Left colon (tissue), 2 donors: ENCODE results near the gene ERC1. TPM values are rescaled to one million over a fixed set of nuclear protein-coding genes. Genes with fewer than 3 reads are reported as not detected.
"Not testable (repeated sequence)": the region's sequence is repeated elsewhere in the genome, so short reads cannot be mapped to it uniquely, and the experiment has no call there.

Experiments used
- ATAC-seq: fragments of 200-7000 bp; cut with Tn5 transposase; one replicate; pipeline ENCODE4 v1.9.1; 2020; ENCODE audit warnings: mild to moderate bottlenecking, moderate library complexity
- DNase-seq, 2 donors: peaks; one replicate each; pipeline ENCODE4 v3.0.0-alpha.2; 2020
- intact Hi-C, 2 donors: fragments of 100-400 bp; cut with DNase I in 1 of 2; cut with micrococcal nuclease in 1 of 2; formaldehyde crosslinking; loops; one replicate each; pipeline versions ENCODE4 v1.11.2 to v1.14.0; 2022; cut with DNase I, micrococcal nuclease
- total RNA-seq, 2 donors: library from RNA; stranded (reverse); fragmentation: NEBNext Ultra II Directional; extraction: Animal tissue kit (Norgen Biotek cat#: 25700); gene quantifications; one replicate each; pipeline ENCODE4 v1.2.1, GENCODE V29; 2021
- donor health status: DM: no; HTN: no; CAD: no.
- donor health status: DM: yes; HTN: yes; CAD: no.

The ERC1 gene
- total RNA-seq, 2 donors from 2014 or later = 43.1 to 46.0 TPM

GRCh38 chr12:1013618-1014489 lies 22.8 kb downstream of the ERC1 start:
- intact Hi-C loops = no loop called here
- DNase-seq = no peak
- no peak for ATAC-seq

GRCh38 chr12:1019283-1019682 lies 28.3 kb downstream of the ERC1 start:
- no peak for DNase-seq
- ATAC-seq = no peak
- intact Hi-C loops = no loop called here

GRCh38 chr12:1020389-1020788 lies 29.4 kb downstream of the ERC1 start:
- ATAC-seq = no peak
- intact Hi-C loops = no loop called here
- DNase-seq = no peak

GRCh38 chr12:1022032-1022970 lies 31.3 kb downstream of the ERC1 start:
- DNase-seq (no peak), ATAC-seq (no peak)
- intact Hi-C loops = no loop called here

- intact Hi-C loops = no loop called here
These were observed 39.8 kb downstream of the ERC1 start for GRCh38 chr12:1030779-1031178.

GRCh38 chr12:1034243-1034642 lies 43.2 kb downstream of the ERC1 start:
- intact Hi-C loops = no loop called here
- no peak for DNase-seq
- no peak for ATAC-seq

More at GRCh38 chr12:1030779-1031178, 39.8 kb downstream of the ERC1 start:
- no peak for DNase-seq
- ATAC-seq = no peak

GRCh38 chr12:1034751-1035457 lies 43.9 kb downstream of the ERC1 start:
- ATAC-seq (no peak), DNase-seq (no peak)
- intact Hi-C loops = no loop called here

GRCh38 chr12:1041478-1041877 lies 50.5 kb downstream of the ERC1 start:
- intact Hi-C loops = no loop called here
- peak; percentile 93 for ATAC-seq
- DNase-seq = no peak

GRCh38 chr12:1044199-1044598 lies 53.2 kb downstream of the ERC1 start:
- ATAC-seq = no peak
- intact Hi-C loops = no loop called here
- no peak for DNase-seq

- ATAC-seq = no peak
- intact Hi-C loops = no loop called here
These were observed 53.7 kb downstream of the ERC1 start for GRCh38 chr12:1044696-1045095.

GRCh38 chr12:1046727-1047126 lies 55.7 kb downstream of the ERC1 start:
- DNase-seq = no peak
- no peak for ATAC-seq
- intact Hi-C loops = no loop called here

More at GRCh38 chr12:1044696-1045095, 53.7 kb downstream of the ERC1 start:
- DNase-seq = no peak

GRCh38 chr12:1047898-1048660 lies 57.1 kb downstream of the ERC1 start:
- DNase-seq (no peak), ATAC-seq (no peak)
- intact Hi-C loops = no loop called here

GRCh38 chr12:1050059-1050707 lies 59.2 kb downstream of the ERC1 start:
- DNase-seq (no peak), ATAC-seq (no peak)
- intact Hi-C loops = no loop called here

- DNase-seq, ATAC-seq, intact Hi-C loops: not testable (repeated sequence)
These were observed 60.6 kb downstream of the ERC1 start for GRCh38 chr12:1051672-1052071.

GRCh38 chr12:1053690-1054089 lies 62.7 kb downstream of the ERC1 start:
- DNase-seq = no peak
- ATAC-seq = no peak
- intact Hi-C loops = no loop called here

- ATAC-seq = peak; percentile 21
- intact Hi-C loops = no loop called here
- DNase-seq = no peak
These were observed 63.3 kb downstream of the ERC1 start for GRCh38 chr12:1054117-1054870.

GRCh38 chr12:1056390-1056789 lies 65.4 kb downstream of the ERC1 start:
- intact Hi-C loops = no loop called here
- no peak for DNase-seq

More at GRCh38 chr12:1056390-1056789, 65.4 kb downstream of the ERC1 start:
- no peak for ATAC-seq
